ENCODE measurements around the gene PSMC4.

Gene PSMC4

GRCh38 chr19:39970675-39971379 is at the start of gene PSMC4:
Gene PSMC4 (plus strand): TSS chr19:39971165. CDS start chr19:39971203, 38 bp downstream.
- Histone ChIP-seq H3K4me1 (ENCODE audit: control insufficient read depth, insufficient read depth, low read length, unreplicated experiment) (peaks cover 11% of the 10 kb centered on the region), H3K36me3 (ENCODE audit: insufficient read depth, low read length) (peaks cover 23% of the 10 kb centered on the region), H3K4me3 (ENCODE audit: low read depth, low read length) (peak within 1 kb of the TSS; percentile 98), H3K79me2 (ENCODE audit: control insufficient read depth, insufficient read depth, low read length, unreplicated experiment) (peaks cover 20% of the 10 kb centered on the region), H3K27ac (ENCODE audit: low read depth, low read length) (peak within 1 kb of the TSS; percentile 75), H2AFZ (ENCODE audit: low read length, unreplicated experiment) (peak within 1 kb of the TSS; percentile 74), H3K27me3 (ENCODE audit: insufficient read depth, low read length) (no peaks in the 10 kb centered on the region)

- no peak overlapping the region for H3K4me3 ChIP-seq (ENCODE audit: low read depth, low read length)
- H3K4me1 ChIP-seq (ENCODE audit: control insufficient read depth, insufficient read depth, low read length, unreplicated experiment), result no peaks in the 10 kb centered on the region
- H2AFZ ChIP-seq (ENCODE audit: low read length, unreplicated experiment), result no peak overlapping the region
- no peaks in the 10 kb centered on the region for H3K79me2 ChIP-seq (ENCODE audit: control insufficient read depth, insufficient read depth, low read length, unreplicated experiment)
- H3K36me3 ChIP-seq (ENCODE audit: insufficient read depth, low read length), result no peaks in the 10 kb centered on the region
- no peak overlapping the region for H3K27ac ChIP-seq (ENCODE audit: low read depth, low read length)
- peaks cover 6% of the 10 kb centered on the region; the same call in 1 of the 2 replicates for H3K27me3 ChIP-seq (ENCODE audit: insufficient read depth, low read length)
These were observed 47.1 kb upstream of the PSMC4 start for GRCh38 chr19:39923862-39924261.

GRCh38 chr19:39924389-39924788 is 46.6 kb upstream of the PSMC4 start:
- no peak overlapping the region for H3K4me3 ChIP-seq (ENCODE audit: low read depth, low read length)
- no peaks in the 10 kb centered on the region for H3K4me1 ChIP-seq (ENCODE audit: control insufficient read depth, insufficient read depth, low read length, unreplicated experiment)
- no peak overlapping the region for H3K27ac ChIP-seq (ENCODE audit: low read depth, low read length)
- H3K79me2 ChIP-seq (ENCODE audit: control insufficient read depth, insufficient read depth, low read length, unreplicated experiment), result no peaks in the 10 kb centered on the region
- peaks cover 6% of the 10 kb centered on the region; the same call in 1 of the 2 replicates for H3K27me3 ChIP-seq (ENCODE audit: insufficient read depth, low read length)
- H2AFZ ChIP-seq (ENCODE audit: low read length, unreplicated experiment), result no peak overlapping the region
- no peaks in the 10 kb centered on the region for H3K36me3 ChIP-seq (ENCODE audit: insufficient read depth, low read length)

GRCh38 chr19:39924952-39925351 is 46.0 kb upstream of the PSMC4 start:
- H2AFZ ChIP-seq (ENCODE audit: low read length, unreplicated experiment), result no peak overlapping the region
- no peak overlapping the region for H3K27ac ChIP-seq (ENCODE audit: low read depth, low read length)
- H3K4me3 ChIP-seq (ENCODE audit: low read depth, low read length), result no peak overlapping the region
- no peaks in the 10 kb centered on the region for H3K79me2 ChIP-seq (ENCODE audit: control insufficient read depth, insufficient read depth, low read length, unreplicated experiment)
- H3K27me3 ChIP-seq (ENCODE audit: insufficient read depth, low read length), result peaks cover 10% of the 10 kb centered on the region; the same call in 1 of the 2 replicates
- H3K36me3 ChIP-seq (ENCODE audit: insufficient read depth, low read length), result no peaks in the 10 kb centered on the region
- H3K4me1 ChIP-seq (ENCODE audit: control insufficient read depth, insufficient read depth, low read length, unreplicated experiment), result no peaks in the 10 kb centered on the region

- Histone ChIP-seq H3K27ac (ENCODE audit: low read depth, low read length) (no peak overlapping the region), H3K4me3 (ENCODE audit: low read depth, low read length) (no peak overlapping the region), H2AFZ (ENCODE audit: low read length, unreplicated experiment) (no peak overlapping the region), H3K27me3 (ENCODE audit: insufficient read depth, low read length) (peaks cover 13% of the 10 kb centered on the region; the same call in 1 of the 2 replicates), H3K79me2 (ENCODE audit: control insufficient read depth, insufficient read depth, low read length, unreplicated experiment) (no peaks in the 10 kb centered on the region), H3K36me3 (ENCODE audit: insufficient read depth, low read length) (no peaks in the 10 kb centered on the region), H3K4me1 (ENCODE audit: control insufficient read depth, insufficient read depth, low read length, unreplicated experiment) (no peaks in the 10 kb centered on the region)
These were observed 44.7 kb upstream of the PSMC4 start for GRCh38 chr19:39926170-39926760.

- Histone ChIP-seq H3K4me3 (ENCODE audit: low read depth, low read length) (no peak overlapping the region), H3K27me3 (ENCODE audit: insufficient read depth, low read length) (peaks cover 17% of the 10 kb centered on the region; the same call in 1 of the 2 replicates), H3K4me1 (ENCODE audit: control insufficient read depth, insufficient read depth, low read length, unreplicated experiment) (no peaks in the 10 kb centered on the region), H3K27ac (ENCODE audit: low read depth, low read length) (no peak overlapping the region), H2AFZ (ENCODE audit: low read length, unreplicated experiment) (no peak overlapping the region), H3K36me3 (ENCODE audit: insufficient read depth, low read length) (no peaks in the 10 kb centered on the region), H3K79me2 (ENCODE audit: control insufficient read depth, insufficient read depth, low read length, unreplicated experiment) (no peaks in the 10 kb centered on the region)
These were observed 43.9 kb upstream of the PSMC4 start for GRCh38 chr19:39927076-39927475.

GRCh38 chr19:39927524-39928356 is 43.2 kb upstream of the PSMC4 start:
- Histone ChIP-seq H2AFZ (ENCODE audit: low read length, unreplicated experiment) (no peak overlapping the region), H3K27ac (ENCODE audit: low read depth, low read length) (no peak overlapping the region), H3K27me3 (ENCODE audit: insufficient read depth, low read length) (peaks cover 17% of the 10 kb centered on the region; the same call in 1 of the 2 replicates), H3K79me2 (ENCODE audit: control insufficient read depth, insufficient read depth, low read length, unreplicated experiment) (no peaks in the 10 kb centered on the region), H3K4me3 (ENCODE audit: low read depth, low read length) (no peak overlapping the region), H3K4me1 (ENCODE audit: control insufficient read depth, insufficient read depth, low read length, unreplicated experiment) (no peaks in the 10 kb centered on the region), H3K36me3 (ENCODE audit: insufficient read depth, low read length) (no peaks in the 10 kb centered on the region)

- H3K79me2 ChIP-seq (ENCODE audit: control insufficient read depth, insufficient read depth, low read length, unreplicated experiment), result no peaks in the 10 kb centered on the region
- no peaks in the 10 kb centered on the region for H3K4me1 ChIP-seq (ENCODE audit: control insufficient read depth, insufficient read depth, low read length, unreplicated experiment)
- no peak overlapping the region for H2AFZ ChIP-seq (ENCODE audit: low read length, unreplicated experiment)
- H3K27ac ChIP-seq (ENCODE audit: low read depth, low read length), result no peak overlapping the region
- peaks cover 17% of the 10 kb centered on the region; the same call in 1 of the 2 replicates for H3K27me3 ChIP-seq (ENCODE audit: insufficient read depth, low read length)
- no peak overlapping the region for H3K4me3 ChIP-seq (ENCODE audit: low read depth, low read length)
- no peaks in the 10 kb centered on the region for H3K36me3 ChIP-seq (ENCODE audit: insufficient read depth, low read length)
These were observed 42.6 kb upstream of the PSMC4 start for GRCh38 chr19:39928357-39928725.

GRCh38 chr19:39929750-39930149 is 41.2 kb upstream of the PSMC4 start:
- Histone ChIP-seq H3K4me1 (ENCODE audit: control insufficient read depth, insufficient read depth, low read length, unreplicated experiment) (no peaks in the 10 kb centered on the region), H2AFZ (ENCODE audit: low read length, unreplicated experiment) (no peak overlapping the region), H3K79me2 (ENCODE audit: control insufficient read depth, insufficient read depth, low read length, unreplicated experiment) (no peaks in the 10 kb centered on the region), H3K36me3 (ENCODE audit: insufficient read depth, low read length) (no peaks in the 10 kb centered on the region), H3K27me3 (ENCODE audit: insufficient read depth, low read length) (peaks cover 13% of the 10 kb centered on the region; the same call in 1 of the 2 replicates), H3K27ac (ENCODE audit: low read depth, low read length) (no peak overlapping the region), H3K4me3 (ENCODE audit: low read depth, low read length) (no peak overlapping the region)

- H3K27me3 ChIP-seq (ENCODE audit: insufficient read depth, low read length), result peaks cover 8% of the 10 kb centered on the region; the same call in 1 of the 2 replicates
- H3K27ac ChIP-seq (ENCODE audit: low read depth, low read length), result no peak within 1 kb of the TSS
- H3K36me3 ChIP-seq (ENCODE audit: insufficient read depth, low read length), result no peaks in the 10 kb centered on the region
- no peak within 1 kb of the TSS for H2AFZ ChIP-seq (ENCODE audit: low read length, unreplicated experiment)
- H3K4me1 ChIP-seq (ENCODE audit: control insufficient read depth, insufficient read depth, low read length, unreplicated experiment), result no peaks in the 10 kb centered on the region
- H3K79me2 ChIP-seq (ENCODE audit: control insufficient read depth, insufficient read depth, low read length, unreplicated experiment), result no peaks in the 10 kb centered on the region
- H3K4me3 ChIP-seq (ENCODE audit: low read depth, low read length), result no peak within 1 kb of the TSS
These were observed 36.2 kb upstream of the PSMC4 start, which contains the start of gene FCGBP for GRCh38 chr19:39934584-39935363. Gene FCGBP (minus strand): TSS chr19:39934634.

All from ACC112 (cell line).